ENCODE measurements around the gene ABCC1.

ABCC1 gene

GRCh38 chr16:16120382-16121184 lies 171.2 kb downstream of the ABCC1 start:
- Histone ChIP-seq H3K9me3 (ENCODE audit: control insufficient read depth, insufficient read depth, low read depth, low read length) (no peaks in the 10 kb centered on the region), H3K4me1 (ENCODE audit: control insufficient read depth, insufficient read depth, low read length) (no peaks in the 10 kb centered on the region), H3K27ac (ENCODE audit: extremely low read depth, low read depth, low read length) (no peak overlapping the region), H3K4me3 (ENCODE audit: low read depth, low read length) (no peak overlapping the region), H3K36me3 (ENCODE audit: control insufficient read depth in 2 of 2, insufficient read depth in 1 of 2, low read length in 2 of 2) (peaks cover 19 to 74% of the 10 kb centered on the region in 2 experiments; a peak in 2 of 3 replicates)
- no peak for TF ChIP-seq ZNF10 (tag by site-specific recombination; IDR thresholded peaks at IDR 0.05)
- TF ChIP-seq, protein P1, sequence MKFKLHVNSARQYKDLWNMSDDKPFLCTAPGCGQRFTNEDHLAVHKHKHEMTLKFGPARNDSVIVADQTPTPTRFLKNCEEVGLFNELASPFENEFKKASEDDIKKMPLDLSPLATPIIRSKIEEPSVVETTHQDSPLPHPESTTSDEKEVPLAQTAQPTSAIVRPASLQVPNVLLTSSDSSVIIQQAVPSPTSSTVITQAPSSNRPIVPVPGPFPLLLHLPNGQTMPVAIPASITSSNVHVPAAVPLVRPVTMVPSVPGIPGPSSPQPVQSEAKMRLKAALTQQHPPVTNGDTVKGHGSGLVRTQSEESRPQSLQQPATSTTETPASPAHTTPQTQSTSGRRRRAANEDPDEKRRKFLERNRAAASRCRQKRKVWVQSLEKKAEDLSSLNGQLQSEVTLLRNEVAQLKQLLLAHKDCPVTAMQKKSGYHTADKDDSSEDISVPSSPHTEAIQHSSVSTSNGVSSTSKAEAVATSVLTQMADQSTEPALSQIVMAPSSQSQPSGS (tag by site-specific recombination; IDR thresholded peaks at IDR 0.05; ENCODE audit: low read depth) = 0 out of 2 replicates have a peak, but pooled peaks have one; percentile 12
- TF ChIP-seq ZFP3 (tag by site-specific recombination; IDR thresholded peaks at IDR 0.05; ENCODE audit: low read depth) = no peak
- TF ChIP-seq KLF1 (tag by site-specific recombination; IDR thresholded peaks at IDR 0.05) = no peak
- POLR2A ChIA-PET = no interaction called here
- CTCF ChIA-PET = interaction anchor here (0.6 to 1.2 kb wide), 3 partner anchors 49 to 417 kb away, joined by 3 to 4 read pairs (median 4); no protein-coding TSS in a partner anchor

- CTCF ChIA-PET = interaction anchor here (0.5 to 1.2 kb wide), 2 partner anchors 62 to 252 kb away, joined by 3 to 4 read pairs; no protein-coding TSS in a partner anchor
- Histone ChIP-seq H3K36me3 (ENCODE audit: control insufficient read depth in 2 of 2, insufficient read depth in 1 of 2, low read length in 2 of 2) (peaks cover 19 to 76% of the 10 kb centered on the region in 2 experiments; a peak in 2 of 3 replicates), H3K4me1 (ENCODE audit: control insufficient read depth, insufficient read depth, low read length) (no peaks in the 10 kb centered on the region), H3K4me3 (ENCODE audit: low read depth, low read length) (no peak overlapping the region), H3K9me3 (ENCODE audit: control insufficient read depth, insufficient read depth, low read depth, low read length) (no peaks in the 10 kb centered on the region), H3K27ac (ENCODE audit: extremely low read depth, low read depth, low read length) (no peak overlapping the region)
- TF ChIP-seq ZNF184 (tag by site-specific recombination; IDR thresholded peaks at IDR 0.05) = no peak
- no peak for TF ChIP-seq ELK4 (IDR thresholded peaks at IDR 0.05; ENCODE audit: borderline replicate concordance, low read depth, low read length)
- no peak for TF ChIP-seq BCL11A (tag by site-specific recombination; IDR thresholded peaks at IDR 0.05; ENCODE audit: low read depth)
- TF ChIP-seq, protein P1 (tag by site-specific recombination; IDR thresholded peaks at IDR 0.05; ENCODE audit: low read depth) = no peak
- TF ChIP-seq ZFP3 (tag by site-specific recombination; IDR thresholded peaks at IDR 0.05; ENCODE audit: low read depth) = no peak
- no peak for TF ChIP-seq ZNF416 (tag by site-specific recombination; IDR thresholded peaks at IDR 0.05)
- no peak for TF ChIP-seq YY1 (tag by site-specific recombination; IDR thresholded peaks at IDR 0.05)
- no peak for TF ChIP-seq ZNF514 (tag by site-specific recombination; IDR thresholded peaks at IDR 0.05)
- TF ChIP-seq ZNF580 (tag by site-specific recombination; IDR thresholded peaks at IDR 0.05) = no peak
- no peak for TF ChIP-seq ZNF24 (tag by site-specific recombination; IDR thresholded peaks at IDR 0.05)
- no peak for TF ChIP-seq ZNF302 (tag by site-specific recombination; IDR thresholded peaks at IDR 0.05; ENCODE audit: low read depth)
- POLR2A ChIA-PET = no interaction called here
Observed at GRCh38 chr16:16121185-16121727, 171.8 kb downstream of the ABCC1 start.

DNA sequence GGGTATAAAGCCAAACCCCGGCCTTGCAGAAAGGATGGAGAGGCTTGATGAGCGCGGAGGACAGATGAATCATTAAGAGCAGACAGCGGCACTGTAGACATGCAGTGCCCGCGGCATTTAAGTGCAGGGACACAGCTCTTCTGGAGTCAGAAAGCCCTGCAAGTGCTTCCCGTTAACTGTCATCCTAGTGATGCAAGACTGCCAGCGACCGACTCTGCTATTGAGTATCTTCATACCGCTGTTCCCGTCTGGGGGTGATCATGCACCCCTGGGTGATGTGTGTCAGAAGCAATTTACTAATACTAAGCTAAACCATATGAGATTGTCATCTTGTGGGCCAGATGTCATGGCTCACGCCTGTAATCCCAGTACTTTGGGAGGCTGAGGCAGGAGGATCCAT lies 172.8 kb downstream of the ABCC1 start:
- H3K36me3 ChIP-seq (ENCODE audit: control insufficient read depth in 2 of 2, insufficient read depth in 1 of 2, low read length in 2 of 2) = peaks cover 18 to 74% of the 10 kb centered on the region in 2 experiments; a peak in 2 of 3 replicates
- H3K4me1 ChIP-seq (ENCODE audit: control insufficient read depth, insufficient read depth, low read length) = no peaks in the 10 kb centered on the region
- no peaks in the 10 kb centered on the region for H3K9me3 ChIP-seq (ENCODE audit: control insufficient read depth, insufficient read depth, low read depth, low read length)
- H3K4me3 ChIP-seq (ENCODE audit: low read depth, low read length) = no peak overlapping the region
- ChIA-PET POLR2A (interaction anchor here (0.8 kb wide), 1 partner anchor 345 kb away, joined by 3 read pairs; no protein-coding TSS in a partner anchor), CTCF (interaction anchor here (0.5 kb wide), 1 partner anchor 253 kb away, joined by 3 read pairs; no protein-coding TSS in a partner anchor)
- H3K27ac ChIP-seq (ENCODE audit: extremely low read depth, low read depth, low read length) = no peak overlapping the region
- TF ChIP-seq ZNF23 (tag by site-specific recombination; IDR thresholded peaks at IDR 0.05; ENCODE audit: borderline replicate concordance) (no peak), ZNF521 (tag by site-specific recombination; IDR thresholded peaks at IDR 0.05) (no peak), ZNF76 (tag by site-specific recombination; IDR thresholded peaks at IDR 0.05; ENCODE audit: borderline replicate concordance, low read depth) (no peak), KLF16 (tag by site-specific recombination; IDR thresholded peaks at IDR 0.05) (no peak), ZNF785 (tag by site-specific recombination; IDR thresholded peaks at IDR 0.05) (no peak), ZNF501 (tag by site-specific recombination; IDR thresholded peaks at IDR 0.05) (no peak), ZNF530 (tag by site-specific recombination; IDR thresholded peaks at IDR 0.05; ENCODE audit: low read depth) (no peak), SETDB1 (IDR thresholded peaks at IDR 0.05; ENCODE audit: insufficient read length, low read length) (no peak)
- TF ChIP-seq, protein P2, sequence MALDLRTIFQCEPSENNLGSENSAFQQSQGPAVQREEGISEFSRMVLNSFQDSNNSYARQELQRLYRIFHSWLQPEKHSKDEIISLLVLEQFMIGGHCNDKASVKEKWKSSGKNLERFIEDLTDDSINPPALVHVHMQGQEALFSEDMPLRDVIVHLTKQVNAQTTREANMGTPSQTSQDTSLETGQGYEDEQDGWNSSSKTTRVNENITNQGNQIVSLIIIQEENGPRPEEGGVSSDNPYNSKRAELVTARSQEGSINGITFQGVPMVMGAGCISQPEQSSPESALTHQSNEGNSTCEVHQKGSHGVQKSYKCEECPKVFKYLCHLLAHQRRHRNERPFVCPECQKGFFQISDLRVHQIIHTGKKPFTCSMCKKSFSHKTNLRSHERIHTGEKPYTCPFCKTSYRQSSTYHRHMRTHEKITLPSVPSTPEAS (tag by site-specific recombination; IDR thresholded peaks at IDR 0.05) = no peak
